SK-MEL-5 (cell line): ENCODE results near the gene APLF. TPM values are rescaled to one million over a fixed set of nuclear protein-coding genes. Genes with fewer than 3 reads are reported as not detected.

Source experiments
- total RNA-seq: library from RNA; depleted of rRNA; stranded (reverse); fragments of >200 nt; shearing (Covaris generic); gene quantifications from 2 replicates; pipeline ENCODE4 v1.2.3, GENCODE V29; 2014; rRNA removed

APLF gene
- total RNA-seq, 1 experiment from 2014 or later: 6.4 TPM

Other genes with a start within 250 kb of the APLF start
- 20.3 and 23.6 TPM in 2 replicates for gene PPP3R1, start 215.1 kb upstream of the APLF start, total RNA-seq
- 28.4 and 34.9 TPM in 2 replicates for gene CNRIP1, start 147.6 kb upstream of the APLF start, total RNA-seq
- gene PLEK, start 102.3 kb upstream of the APLF start, total RNA-seq: not detected in 2 replicates
- 0.83 and 1.2 TPM in 2 replicates for gene FBXO48, start 291 bp upstream of the APLF start, total RNA-seq
- gene PROKR1, start 176.0 kb downstream of the APLF start, total RNA-seq: 6.3 and 6.9 TPM in 2 replicates